Measurements from ENCODE around the gene SLAMF1.

DNA sequence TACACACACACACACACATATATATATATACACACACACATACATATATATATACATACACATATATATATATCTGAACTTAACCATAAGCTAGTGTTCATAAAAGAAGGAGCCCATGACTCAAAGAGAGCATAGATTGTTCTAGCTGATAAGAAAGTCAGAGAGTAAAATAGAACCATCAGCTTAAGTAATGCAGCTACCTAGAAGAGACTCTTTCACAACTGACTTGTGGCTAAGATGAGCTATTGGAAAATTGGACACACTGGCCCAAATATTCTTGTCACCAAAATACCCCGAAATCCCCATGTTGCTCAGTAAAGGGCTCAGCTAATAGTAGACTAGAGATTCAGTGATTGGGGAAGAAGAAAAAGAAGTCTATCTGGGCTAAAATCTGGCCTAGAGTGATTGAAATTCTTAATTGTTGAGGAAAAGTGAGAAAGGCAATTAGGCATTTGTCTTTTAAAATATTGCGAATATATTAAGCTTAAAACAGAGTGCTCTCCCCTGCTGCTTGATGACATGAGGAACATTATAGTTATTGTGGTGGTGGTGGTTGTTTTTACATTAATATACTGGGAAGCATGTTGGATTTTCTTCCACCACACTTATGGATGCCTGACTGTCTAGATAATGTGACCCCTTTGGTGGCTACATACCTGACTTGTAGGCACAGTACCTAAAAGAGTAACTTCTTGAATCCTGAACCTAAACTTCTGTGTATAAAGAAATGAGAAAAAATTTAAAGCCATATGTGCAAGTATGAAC is 6.3 kb downstream of the SLAMF1 start:
- no peak for TF ChIP-seq EZH2 (IDR thresholded peaks at IDR 0.05; ENCODE audit: borderline replicate concordance, low read depth, low read length, poor library complexity, severe bottlenecking)
- TF ChIP-seq, protein P1, sequence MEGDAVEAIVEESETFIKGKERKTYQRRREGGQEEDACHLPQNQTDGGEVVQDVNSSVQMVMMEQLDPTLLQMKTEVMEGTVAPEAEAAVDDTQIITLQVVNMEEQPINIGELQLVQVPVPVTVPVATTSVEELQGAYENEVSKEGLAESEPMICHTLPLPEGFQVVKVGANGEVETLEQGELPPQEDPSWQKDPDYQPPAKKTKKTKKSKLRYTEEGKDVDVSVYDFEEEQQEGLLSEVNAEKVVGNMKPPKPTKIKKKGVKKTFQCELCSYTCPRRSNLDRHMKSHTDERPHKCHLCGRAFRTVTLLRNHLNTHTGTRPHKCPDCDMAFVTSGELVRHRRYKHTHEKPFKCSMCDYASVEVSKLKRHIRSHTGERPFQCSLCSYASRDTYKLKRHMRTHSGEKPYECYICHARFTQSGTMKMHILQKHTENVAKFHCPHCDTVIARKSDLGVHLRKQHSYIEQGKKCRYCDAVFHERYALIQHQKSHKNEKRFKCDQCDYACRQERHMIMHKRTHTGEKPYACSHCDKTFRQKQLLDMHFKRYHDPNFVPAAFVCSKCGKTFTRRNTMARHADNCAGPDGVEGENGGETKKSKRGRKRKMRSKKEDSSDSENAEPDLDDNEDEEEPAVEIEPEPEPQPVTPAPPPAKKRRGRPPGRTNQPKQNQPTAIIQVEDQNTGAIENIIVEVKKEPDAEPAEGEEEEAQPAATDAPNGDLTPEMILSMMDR (conservative IDR thresholded peaks at IDR 0.05; ENCODE audit: low read depth, low read length), result no peak

All from A673 (cell line).